HEK293T (cell line): ENCODE results near the gene SMAD3.

Source experiments
- CTCF ChIA-PET: fragments of 350-600 bp; formaldehyde crosslinking; extraction: SDS; loops from one replicate; lab custom pipeline; 2021; ENCODE audit warnings: antibody characterized with exemption, inconsistent platforms; lab: Yijun Ruan, JAX
- POLR2A ChIA-PET: fragments of 350-600 bp; formaldehyde crosslinking; extraction: SDS; loops from one replicate; lab custom pipeline; 2020; ENCODE audit warnings: antibody characterized with exemption, inconsistent platforms; lab: Yijun Ruan, JAX
- DNase-seq: peaks from one replicate; pipeline ENCODE4 v3.0.0; 2012; ENCODE audit warnings: mixed read lengths; ENCODE audit errors: extremely low spot score
- ARNT ChIP-seq: fragments of 450-650 bp; IDR thresholded peaks from 2 replicates; pipeline ENCODE4 v1.6.1; 2017; ENCODE audit warnings: mild to moderate bottlenecking
- BHLHE40 ChIP-seq: fragments of 450-650 bp; IDR thresholded peaks from 2 replicates; pipeline ENCODE4 v1.6.1; 2016; ENCODE audit warnings: mild to moderate bottlenecking, moderate library complexity, borderline replicate concordance
- CTBP1 ChIP-seq: fragments of 450-650 bp; IDR thresholded peaks from 2 replicates; pipeline ENCODE4 v1.6.1; 2016; ENCODE audit warnings: borderline replicate concordance
- ELF4 ChIP-seq: fragments of 450-650 bp; IDR thresholded peaks from 2 replicates; pipeline ENCODE4 v1.6.1; 2017; ENCODE audit warnings: antibody characterized with exemption
- FOXA1 ChIP-seq: fragments of 450-650 bp; IDR thresholded peaks from 2 replicates; pipeline ENCODE4 v1.6.1; 2016; ENCODE audit warnings: mild to moderate bottlenecking
- FOXK2 ChIP-seq: fragments of 450-650 bp; IDR thresholded peaks from 2 replicates; pipeline ENCODE4 v1.6.1; 2016; ENCODE audit warnings: mild to moderate bottlenecking
- FOXM1 ChIP-seq: fragments of 450-650 bp; IDR thresholded peaks from 2 replicates; pipeline ENCODE4 v1.6.1; 2017; ENCODE audit warnings: mild to moderate bottlenecking, borderline replicate concordance
- HDGF ChIP-seq: fragments of 450-650 bp; IDR thresholded peaks from 2 replicates; pipeline ENCODE4 v1.6.1; 2017; ENCODE audit warnings: antibody characterized with exemption, borderline replicate concordance
- L3MBTL2 ChIP-seq: fragments of 450-650 bp; conservative IDR thresholded peaks from 2 replicates; pipeline ENCODE4 v1.6.1; 2016; ENCODE audit warnings: mild to moderate bottlenecking
- LEF1 ChIP-seq: fragments of 450-650 bp; IDR thresholded peaks from 2 replicates; pipeline ENCODE4 v1.6.1; 2017; ENCODE audit warnings: mild to moderate bottlenecking, borderline replicate concordance
- NFRKB ChIP-seq: fragments of 450-650 bp; IDR thresholded peaks from 2 replicates; pipeline ENCODE4 v1.6.1; 2016; ENCODE audit warnings: mild to moderate bottlenecking, moderate library complexity
- PKNOX1 ChIP-seq: fragments of 450-650 bp; IDR thresholded peaks from 2 replicates; pipeline ENCODE4 v1.6.1; 2016
- SP1 ChIP-seq: fragments of 450-650 bp; IDR thresholded peaks from 2 replicates; pipeline ENCODE4 v1.6.1; 2017
- SUZ12 ChIP-seq: fragments of 450-650 bp; IDR thresholded peaks from 2 replicates; pipeline ENCODE4 v1.6.1; 2016; ENCODE audit warnings: mild to moderate bottlenecking
- TARDBP ChIP-seq: fragments of 450-650 bp; IDR thresholded peaks from 2 replicates; pipeline ENCODE4 v1.6.1; 2016
- ZNF384 ChIP-seq: fragments of 450-650 bp; IDR thresholded peaks from 2 replicates; pipeline ENCODE4 v1.6.1; 2016

The SMAD3 gene

GRCh38 chr15:67228286-67228685, 162.9 kb downstream of the SMAD3 start:
- DNase-seq, result no peak
- TF ChIP-seq NFRKB, result no peak
- no peak for TF ChIP-seq BHLHE40
- TF ChIP-seq SP1, result no peak
- no peak for TF ChIP-seq FOXA1
- TF ChIP-seq FOXK2, result no peak
- TF ChIP-seq L3MBTL2, result no peak
- no peak for TF ChIP-seq HDGF
- no peak for TF ChIP-seq ELF4
- TF ChIP-seq SUZ12, result no peak
- no peak for TF ChIP-seq PKNOX1
- TF ChIP-seq TARDBP, result no peak
- no peak for TF ChIP-seq ARNT
- no peak for TF ChIP-seq FOXM1
- ChIA-PET CTCF (interaction anchor here (0.6 kb wide), 1 partner anchor 9 kb away, joined by 3 read pairs; no protein-coding TSS in a partner anchor), POLR2A (no interaction called here)

DNA sequence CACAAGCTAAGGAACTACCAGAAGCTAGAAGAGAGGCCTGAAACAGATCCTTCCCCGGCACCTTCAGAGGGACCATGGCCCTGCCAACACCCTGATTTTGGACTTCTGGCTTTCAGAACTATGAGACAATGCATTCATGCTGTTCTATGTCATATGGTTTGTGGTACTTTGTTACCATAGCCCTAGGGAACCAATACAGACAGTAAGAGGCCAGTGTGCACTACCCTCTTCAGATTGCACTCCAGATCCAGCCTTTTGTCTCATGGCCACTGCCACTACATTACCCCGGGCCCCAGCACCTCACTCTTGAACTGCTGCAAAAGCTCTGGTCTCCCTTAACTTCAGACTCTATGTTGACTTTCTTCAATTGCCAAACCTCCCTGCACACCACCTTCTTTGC, 165.1 kb downstream of the SMAD3 start:
- TF ChIP-seq FOXA1, result no peak
- no peak for TF ChIP-seq BHLHE40
- no peak for TF ChIP-seq HDGF
- TF ChIP-seq TARDBP, result no peak
- no peak for TF ChIP-seq ZNF384
- no peak for TF ChIP-seq FOXK2
- no peak for DNase-seq
- ChIA-PET POLR2A (no interaction called here), CTCF (no interaction called here)

DNA sequence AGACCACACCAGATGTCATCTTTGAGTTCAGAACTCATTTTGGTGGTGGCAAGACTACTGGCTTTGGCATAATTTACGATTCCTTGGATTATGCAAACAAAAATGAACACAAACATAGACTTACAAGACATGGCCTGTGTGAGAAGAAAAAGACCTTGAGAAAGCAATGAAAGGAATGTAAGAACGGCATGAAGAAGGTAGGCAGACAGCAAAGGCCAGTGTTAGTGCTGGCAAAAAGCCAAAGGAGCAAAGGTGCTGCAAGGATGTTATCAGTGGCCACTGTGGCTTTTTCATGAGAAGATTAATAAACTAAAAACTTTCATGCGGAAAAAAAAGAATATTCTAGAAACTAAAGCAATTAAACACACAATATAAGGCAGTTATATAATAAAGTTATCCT, 167.2 kb downstream of the SMAD3 start:
- DNase-seq, result no peak
- POLR2A ChIA-PET, result no interaction called here
- CTCF ChIA-PET, result interaction anchor here (0.6 kb wide), 1 partner anchor 10 kb away, joined by 5 read pairs; no protein-coding TSS in a partner anchor
- no peak for TF ChIP-seq CTBP1
- TF ChIP-seq L3MBTL2, result no peak
- no peak for TF ChIP-seq FOXM1
- no peak for TF ChIP-seq TARDBP
- no peak for TF ChIP-seq FOXK2
- TF ChIP-seq ELF4, result no peak
- TF ChIP-seq HDGF, result no peak
- no peak for TF ChIP-seq SUZ12

DNA sequence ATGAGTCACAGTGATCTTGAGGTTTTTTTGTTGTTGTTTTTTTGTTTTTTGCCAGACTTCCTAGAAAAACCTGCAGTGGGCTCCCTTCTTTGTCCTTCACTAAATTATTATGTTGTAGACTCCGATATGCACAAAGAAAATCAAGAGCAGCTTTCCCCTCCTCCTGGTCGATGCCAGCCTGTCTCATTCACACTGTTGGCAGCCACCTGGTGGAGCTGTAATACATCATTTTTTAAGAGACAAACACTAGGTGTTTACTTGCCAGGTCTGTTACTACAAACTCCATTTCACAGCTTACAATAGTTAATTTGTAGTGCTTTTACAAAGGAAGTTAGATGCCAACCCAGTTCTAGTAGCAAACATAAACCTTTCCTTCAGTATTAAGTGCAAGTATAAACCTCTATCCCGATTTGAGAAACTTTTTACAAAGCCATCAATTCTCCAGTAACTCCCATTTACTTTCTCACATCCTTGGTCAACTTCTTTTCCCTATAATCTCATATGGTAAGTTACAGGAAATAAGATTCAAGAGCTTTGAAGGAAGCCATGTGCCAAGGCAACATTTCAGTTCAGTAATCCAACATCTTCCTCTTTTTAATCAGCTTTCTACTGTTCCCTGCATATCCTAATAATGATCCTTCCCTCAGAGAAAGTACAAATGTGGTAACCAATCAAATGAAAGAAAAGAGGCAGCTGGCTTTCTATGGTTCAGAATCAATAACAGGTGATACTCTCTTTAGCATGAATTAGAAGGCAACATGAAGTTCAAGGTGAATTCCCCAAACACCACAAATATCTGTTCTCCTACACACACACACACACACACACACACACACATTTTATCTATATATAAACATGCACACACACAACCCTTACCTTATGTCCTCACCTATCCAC, 175.1 kb downstream of the SMAD3 start:
- no peak for TF ChIP-seq PKNOX1
- TF ChIP-seq ARNT, result no peak
- TF ChIP-seq TARDBP, result no peak
- TF ChIP-seq ZNF384, result no peak
- TF ChIP-seq FOXA1, result no peak
- no peak for TF ChIP-seq LEF1
- TF ChIP-seq HDGF, result no peak
- no peak for TF ChIP-seq SUZ12
- TF ChIP-seq SP1, result no peak
- TF ChIP-seq L3MBTL2, result no peak
- no peak for TF ChIP-seq CTBP1
- no peak for TF ChIP-seq FOXM1
- no peak for TF ChIP-seq ELF4
- TF ChIP-seq NFRKB, result no peak
- TF ChIP-seq FOXK2, result no peak
- POLR2A ChIA-PET, result interaction anchor here (1.2 kb wide), 1 partner anchor 177 kb away, joined by 4 read pairs; no protein-coding TSS in a partner anchor
- DNase-seq, result no peak
- CTCF ChIA-PET, result interaction anchor here (0.6 to 1.5 kb wide), 6 partner anchors 14 to 294 kb away, joined by 3 to 4 read pairs (median 4); no protein-coding TSS in a partner anchor

DNA sequence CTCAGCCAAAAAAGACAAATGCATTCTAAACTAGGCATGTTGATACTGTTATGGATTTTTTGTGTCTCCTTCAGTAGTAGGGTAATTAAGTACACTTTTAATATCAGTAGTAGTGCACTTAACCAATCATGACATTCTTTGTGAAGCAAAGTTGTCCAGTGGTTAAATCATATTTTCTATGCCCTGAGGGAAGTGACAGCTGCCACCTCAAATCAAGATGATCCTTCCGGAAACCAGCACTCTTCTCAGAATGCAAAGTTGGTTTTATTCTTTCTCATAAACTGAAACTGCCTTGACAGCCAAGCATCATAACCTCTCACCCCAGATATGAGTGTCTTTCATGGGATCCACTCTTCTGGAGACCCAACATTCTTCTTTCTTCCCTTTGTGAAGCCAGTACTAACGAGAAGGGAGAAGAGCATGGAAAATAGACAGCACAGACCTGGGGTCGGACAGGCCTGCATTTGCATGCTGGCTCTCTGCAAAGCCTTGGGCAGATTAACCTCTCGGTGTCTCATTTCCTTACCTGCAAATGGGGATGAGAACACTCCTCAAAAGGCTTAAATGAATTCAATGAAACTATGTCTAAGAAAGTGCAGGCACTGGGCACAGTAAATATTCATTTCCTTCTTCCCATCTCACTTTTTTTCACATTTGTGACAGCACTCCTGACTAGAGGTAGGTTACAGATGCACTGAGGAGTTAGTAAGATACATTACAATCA, 175.9 kb downstream of the SMAD3 start:
- DNase-seq, result no peak
- TF ChIP-seq FOXK2, result no peak
- no peak for TF ChIP-seq HDGF
- TF ChIP-seq ZNF384, result no peak
- TF ChIP-seq NFRKB, result no peak
- no peak for TF ChIP-seq FOXA1
- TF ChIP-seq FOXM1, result no peak
- ChIA-PET CTCF (interaction anchor here (0.8 to 1.1 kb wide), 3 partner anchors 13 to 178 kb away, joined by 3 to 4 read pairs (median 4); no protein-coding TSS in a partner anchor), POLR2A (no interaction called here)

DNA sequence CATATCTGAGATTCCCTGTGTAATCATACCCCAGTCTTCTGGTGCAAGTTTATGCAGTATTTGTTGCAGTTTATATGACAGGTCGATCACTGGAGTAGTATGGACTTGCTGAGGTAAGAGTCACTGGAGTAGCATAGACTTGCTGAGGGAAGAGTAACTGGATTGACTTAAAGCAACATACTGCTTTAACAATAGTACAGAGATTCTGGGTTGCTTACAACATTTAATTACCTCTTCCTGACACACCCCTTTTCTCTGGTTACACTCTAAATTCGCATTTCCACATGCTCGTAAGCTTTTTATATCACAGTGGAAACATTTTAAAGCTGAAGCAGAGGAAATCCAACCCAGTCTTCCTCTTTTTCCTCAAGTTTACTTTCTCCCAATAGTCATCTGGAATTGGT, 177.3 kb downstream of the SMAD3 start:
- CTCF ChIA-PET, result interaction anchor here (0.5 kb wide), 1 partner anchor 10 kb away, joined by 5 read pairs; no protein-coding TSS in a partner anchor
- TF ChIP-seq HDGF (no peak), ZNF384 (no peak), L3MBTL2 (no peak), BHLHE40 (no peak), SUZ12 (no peak), SP1 (no peak), FOXM1 (no peak), NFRKB (no peak), FOXA1 (no peak), ARNT (no peak), TARDBP (no peak), PKNOX1 (no peak)
- DNase-seq, result no peak
- POLR2A ChIA-PET, result interaction anchor here (1.2 kb wide), 1 partner anchor 11 kb away, joined by 3 read pairs; the partner anchor contains the start of genes AAGAB and IQCH
